Measurements from ENCODE around the gene TRIP10.
A peak's percentile ranks its signal among the peaks of the same experiment; 100 is the strongest.
"Not testable (repeated sequence)": the region's sequence is repeated elsewhere in the genome, so short reads cannot be mapped to it uniquely, and the experiment has no call there.

The TRIP10 gene

GRCh38 chr19:6754653-6755463 lies 15.4 kb downstream of the TRIP10 start:
- Histone ChIP-seq H3K4me3 (ENCODE audit: low read length in 2 of 2) (no peak overlapping the region), H3K36me3 (ENCODE audit: control insufficient read depth in 2 of 2, insufficient read depth in 2 of 2, low read length in 2 of 2) (peaks cover 5 to 11% of the 10 kb centered on the region in 2 donors), H3K9me3 (ENCODE audit: control insufficient read depth in 2 of 2, low read length in 2 of 2) (no peaks in the 10 kb centered on the region), H3K27me3 (ENCODE audit: control insufficient read depth in 1 of 2, insufficient read depth in 2 of 2, low read length in 2 of 2) (no peaks in the 10 kb centered on the region), H3K9ac (ENCODE audit: low read length in 2 of 2) (no peak overlapping the region), H3K27ac (ENCODE audit: low read length) (no peak overlapping the region), H3K4me1 (ENCODE audit: control insufficient read depth, insufficient read depth, low read length) (peaks cover 10% of the 10 kb centered on the region)

- Histone ChIP-seq H3K27me3 (ENCODE audit: control insufficient read depth in 1 of 2, insufficient read depth in 2 of 2, low read length in 2 of 2) (peaks cover 3 to 6% of the 10 kb centered on the region in 2 donors), H3K4me3 (ENCODE audit: low read length in 2 of 2) (no peak overlapping the region), H3K4me1 (ENCODE audit: control insufficient read depth, insufficient read depth, low read length) (no peaks in the 10 kb centered on the region), H3K36me3 (ENCODE audit: control insufficient read depth in 2 of 2, insufficient read depth in 2 of 2, low read length in 2 of 2) (no peaks in the 10 kb centered on the region), H3K9ac (ENCODE audit: low read length in 2 of 2) (no peak overlapping the region), H3K9me3 (ENCODE audit: control insufficient read depth in 2 of 2, low read length in 2 of 2) (peaks cover 0 to 3% of the 10 kb centered on the region in 2 donors), H3K27ac (ENCODE audit: low read length) (no peak overlapping the region)
Observed at GRCh38 chr19:6760606-6761005, 21.1 kb downstream of the TRIP10 start.

- no peak overlapping the region for H3K4me3 ChIP-seq (ENCODE audit: low read length in 2 of 2)
- no peak overlapping the region for H3K27ac ChIP-seq (ENCODE audit: low read length)
- H3K4me1 ChIP-seq (ENCODE audit: control insufficient read depth, insufficient read depth, low read length): peaks cover 1% of the 10 kb centered on the region
- H3K36me3 ChIP-seq (ENCODE audit: control insufficient read depth in 2 of 2, insufficient read depth in 2 of 2, low read length in 2 of 2): no peaks in the 10 kb centered on the region
- peaks cover 0 to 3% of the 10 kb centered on the region in 2 donors for H3K9me3 ChIP-seq (ENCODE audit: control insufficient read depth in 2 of 2, low read length in 2 of 2)
- H3K9ac ChIP-seq (ENCODE audit: low read length in 2 of 2): no peak overlapping the region
- peaks cover 9 to 12% of the 10 kb centered on the region in 2 donors for H3K27me3 ChIP-seq (ENCODE audit: control insufficient read depth in 1 of 2, insufficient read depth in 2 of 2, low read length in 2 of 2)
Observed at GRCh38 chr19:6761053-6761676, 21.7 kb downstream of the TRIP10 start.

GRCh38 chr19:6762253-6762797 lies 22.8 kb downstream of the TRIP10 start:
- H3K4me1 ChIP-seq (ENCODE audit: control insufficient read depth, insufficient read depth, low read length); H3K9ac ChIP-seq (ENCODE audit: low read length in 2 of 2); H3K36me3 ChIP-seq (ENCODE audit: control insufficient read depth in 2 of 2, insufficient read depth in 2 of 2, low read length in 2 of 2); H3K4me3 ChIP-seq (ENCODE audit: low read length in 2 of 2); H3K27ac ChIP-seq (ENCODE audit: low read length); H3K9me3 ChIP-seq (ENCODE audit: control insufficient read depth in 2 of 2, low read length in 2 of 2): not testable (repeated sequence)
- H3K27me3 ChIP-seq (ENCODE audit: control insufficient read depth in 1 of 2, insufficient read depth in 2 of 2, low read length in 2 of 2): peaks cover 19 to 22% of the 10 kb centered on the region in 2 donors

GRCh38 chr19:6765738-6766356 lies 26.4 kb downstream of the TRIP10 start:
- no peak overlapping the region for H3K4me3 ChIP-seq (ENCODE audit: low read length in 2 of 2)
- no peak overlapping the region for H3K27ac ChIP-seq (ENCODE audit: low read length)
- H3K9ac ChIP-seq (ENCODE audit: low read length in 2 of 2): no peak overlapping the region
- peaks cover 0 to 3% of the 10 kb centered on the region in 2 donors for H3K9me3 ChIP-seq (ENCODE audit: control insufficient read depth in 2 of 2, low read length in 2 of 2)
- H3K36me3 ChIP-seq (ENCODE audit: control insufficient read depth in 2 of 2, insufficient read depth in 2 of 2, low read length in 2 of 2): no peaks in the 10 kb centered on the region
- H3K27me3 ChIP-seq (ENCODE audit: control insufficient read depth in 1 of 2, insufficient read depth in 2 of 2, low read length in 2 of 2): peaks cover 29 to 33% of the 10 kb centered on the region in 2 donors
- peaks cover 11% of the 10 kb centered on the region for H3K4me1 ChIP-seq (ENCODE audit: control insufficient read depth, insufficient read depth, low read length)

- H3K27ac ChIP-seq (ENCODE audit: low read length): no peak overlapping the region
Observed at GRCh38 chr19:6766357-6767080, 27.0 kb downstream of the TRIP10 start.

GRCh38 chr19:6767081-6767356 lies 27.5 kb downstream of the TRIP10 start:
- H3K9me3 ChIP-seq (ENCODE audit: control insufficient read depth in 2 of 2, low read length in 2 of 2): peaks cover 0 to 3% of the 10 kb centered on the region in 2 donors
- no peak overlapping the region for H3K27ac ChIP-seq (ENCODE audit: low read length)
- peaks cover 29 to 33% of the 10 kb centered on the region in 2 donors for H3K27me3 ChIP-seq (ENCODE audit: control insufficient read depth in 1 of 2, insufficient read depth in 2 of 2, low read length in 2 of 2)
- peak overlapping the region in 1 of 2 donors; percentile 44 for H3K4me3 ChIP-seq (ENCODE audit: low read length in 2 of 2)
- H3K36me3 ChIP-seq (ENCODE audit: control insufficient read depth in 2 of 2, insufficient read depth in 2 of 2, low read length in 2 of 2): no peaks in the 10 kb centered on the region
- no peak overlapping the region for H3K9ac ChIP-seq (ENCODE audit: low read length in 2 of 2)
- peaks cover 11% of the 10 kb centered on the region for H3K4me1 ChIP-seq (ENCODE audit: control insufficient read depth, insufficient read depth, low read length)

More at GRCh38 chr19:6766357-6767080, 27.0 kb downstream of the TRIP10 start:
- Histone ChIP-seq H3K4me3 (ENCODE audit: low read length in 2 of 2) (peak overlapping the region in 1 of 2 donors; percentile 35), H3K9me3 (ENCODE audit: control insufficient read depth in 2 of 2, low read length in 2 of 2) (no peaks in the 10 kb centered on the region), H3K9ac (ENCODE audit: low read length in 2 of 2) (peak overlapping the region in 1 of 2 donors; percentile 13), H3K27me3 (ENCODE audit: control insufficient read depth in 1 of 2, insufficient read depth in 2 of 2, low read length in 2 of 2) (peaks cover 29 to 33% of the 10 kb centered on the region in 2 donors), H3K36me3 (ENCODE audit: control insufficient read depth in 2 of 2, insufficient read depth in 2 of 2, low read length in 2 of 2) (no peaks in the 10 kb centered on the region), H3K4me1 (ENCODE audit: control insufficient read depth, insufficient read depth, low read length) (peaks cover 11% of the 10 kb centered on the region)

GRCh38 chr19:6767357-6768235 lies 28.1 kb downstream of the TRIP10 start, which contains the start of gene SH2D3A:
SH2D3A (minus strand) TSS chr19:6767435; CDS start chr19:6763748, 3,687 bp downstream.
- peaks cover 0 to 3% of the 10 kb centered on the region in 2 donors for H3K9me3 ChIP-seq (ENCODE audit: control insufficient read depth in 2 of 2, low read length in 2 of 2)
- peak within 1 kb of the TSS in 1 of 2 donors; percentile 13 for H3K9ac ChIP-seq (ENCODE audit: low read length in 2 of 2)
- peaks cover 29 to 33% of the 10 kb centered on the region in 2 donors for H3K27me3 ChIP-seq (ENCODE audit: control insufficient read depth in 1 of 2, insufficient read depth in 2 of 2, low read length in 2 of 2)
- no peaks in the 10 kb centered on the region for H3K36me3 ChIP-seq (ENCODE audit: control insufficient read depth in 2 of 2, insufficient read depth in 2 of 2, low read length in 2 of 2)
- H3K4me1 ChIP-seq (ENCODE audit: control insufficient read depth, insufficient read depth, low read length): peaks cover 11% of the 10 kb centered on the region
- peak within 1 kb of the TSS in 1 of 2 donors; percentile 44 for H3K4me3 ChIP-seq (ENCODE audit: low read length in 2 of 2)
- no peak within 1 kb of the TSS for H3K27ac ChIP-seq (ENCODE audit: low read length)

GRCh38 chr19:6768236-6768785 lies 28.8 kb downstream of the TRIP10 start:
- peaks cover 12% of the 10 kb centered on the region for H3K4me1 ChIP-seq (ENCODE audit: control insufficient read depth, insufficient read depth, low read length)
- peaks cover 29 to 33% of the 10 kb centered on the region in 2 donors for H3K27me3 ChIP-seq (ENCODE audit: control insufficient read depth in 1 of 2, insufficient read depth in 2 of 2, low read length in 2 of 2)
- H3K9ac ChIP-seq (ENCODE audit: low read length in 2 of 2): no peak overlapping the region

More at GRCh38 chr19:6768236-6768785, 28.8 kb downstream of the TRIP10 start:
- Histone ChIP-seq H3K27ac (ENCODE audit: low read length) (no peak overlapping the region), H3K9me3 (ENCODE audit: control insufficient read depth in 2 of 2, low read length in 2 of 2) (peaks cover 0 to 3% of the 10 kb centered on the region in 2 donors), H3K36me3 (ENCODE audit: control insufficient read depth in 2 of 2, insufficient read depth in 2 of 2, low read length in 2 of 2) (no peaks in the 10 kb centered on the region), H3K4me3 (ENCODE audit: low read length in 2 of 2) (no peak overlapping the region)

Data from stomach smooth muscle (tissue), 2 donors.